HG02610 (cell line): Measurements from ENCODE around the gene CNST.
"Not testable (repeated sequence)": the region's sequence is repeated elsewhere in the genome, so short reads cannot be mapped to it uniquely, and the experiment has no call there.

ENCODE experiments used
- ATAC-seq: cut with Tn5 transposase; IDR thresholded peaks from one replicate; pipeline ENCODE4 v1.9.1; 2021; ENCODE audit warnings: mild to moderate bottlenecking, moderate library complexity; ENCODE audit not compliant: unreplicated experiment

CNST gene

GRCh38 chr1:246667773-246668172, 101.5 kb downstream of the CNST start:
- no peak for ATAC-seq

- ATAC-seq: no peak
These were observed 103.4 kb downstream of the CNST start for GRCh38 chr1:246669659-246670058.

GRCh38 chr1:246674049-246674448, 107.8 kb downstream of the CNST start:
- ATAC-seq: no peak

GRCh38 chr1:246677842-246678241, 111.6 kb downstream of the CNST start:
- ATAC-seq: no peak

- no peak for ATAC-seq
These were observed 112.8 kb downstream of the CNST start for GRCh38 chr1:246678816-246679793.

- no peak for ATAC-seq
These were observed 113.5 kb downstream of the CNST start for GRCh38 chr1:246679794-246680177.

GRCh38 chr1:246680190-246680589, 113.9 kb downstream of the CNST start:
- no peak for ATAC-seq

- no peak for ATAC-seq
These were observed 114.5 kb downstream of the CNST start for GRCh38 chr1:246680696-246681130.

- no peak for ATAC-seq
These were observed 115.9 kb downstream of the CNST start for GRCh38 chr1:246681900-246682895.

GRCh38 chr1:246683521-246683920, 117.3 kb downstream of the CNST start:
- no peak for ATAC-seq

- no peak for ATAC-seq
These were observed 120.7 kb downstream of the CNST start for GRCh38 chr1:246687002-246687401.

GRCh38 chr1:246689409-246690008, 123.3 kb downstream of the CNST start:
- ATAC-seq: peak; percentile 94

GRCh38 chr1:246690100-246690499, 123.8 kb downstream of the CNST start:
- ATAC-seq: no peak

- no peak for ATAC-seq
These were observed 125.6 kb downstream of the CNST start for GRCh38 chr1:246691622-246692495.

- ATAC-seq: not testable (repeated sequence)
These were observed 128.1 kb downstream of the CNST start for GRCh38 chr1:246694213-246694895.

GRCh38 chr1:246695136-246695535, 128.9 kb downstream of the CNST start:
- ATAC-seq: no peak

GRCh38 chr1:246695666-246696065, 129.4 kb downstream of the CNST start:
- ATAC-seq: no peak

GRCh38 chr1:246698466-246699094, 132.3 kb downstream of the CNST start:
- no peak for ATAC-seq
